ENCODE results near the gene ZC3H14.

Gene ZC3H14

GRCh38 chr14:88552876-88553275, 10.0 kb upstream of the ZC3H14 start:
- no peak for TF ChIP-seq CTCF (conservative IDR thresholded peaks at IDR 0.05; ENCODE audit: control insufficient read depth, insufficient read depth, low read depth, low read length)
- DNase-seq (ENCODE audit: low read depth): no peak
- no peak overlapping the region for H3K4me3 ChIP-seq (ENCODE audit: control insufficient read depth, low read depth, low read length)

GRCh38 chr14:88553886-88554456, 8.9 kb upstream of the ZC3H14 start:
- peak; percentile 19 for DNase-seq (ENCODE audit: low read depth)
- TF ChIP-seq CTCF (conservative IDR thresholded peaks at IDR 0.05; ENCODE audit: control insufficient read depth, insufficient read depth, low read depth, low read length): no peak
- H3K4me3 ChIP-seq (ENCODE audit: control insufficient read depth, low read depth, low read length): peak overlapping the region; percentile 71

- H3K4me3 ChIP-seq (ENCODE audit: control insufficient read depth, low read depth, low read length): peak within 1 kb of the TSS; percentile 71
- DNase-seq (ENCODE audit: low read depth): peak; percentile 56
- TF ChIP-seq CTCF (conservative IDR thresholded peaks at IDR 0.05; ENCODE audit: control insufficient read depth, insufficient read depth, low read depth, low read length): no peak
Measured at GRCh38 chr14:88554457-88555286, 8.2 kb upstream of the ZC3H14 start, which contains the start of gene PTPN21. PTPN21 (minus strand) TSS chr14:88555007; CDS start chr14:88550417, 4,590 bp downstream.

- TF ChIP-seq CTCF (conservative IDR thresholded peaks at IDR 0.05; ENCODE audit: control insufficient read depth, insufficient read depth, low read depth, low read length): no peak
- H3K4me3 ChIP-seq (ENCODE audit: control insufficient read depth, low read depth, low read length): no peak overlapping the region
- no peak for DNase-seq (ENCODE audit: low read depth)
Measured at GRCh38 chr14:88556581-88556980, 6.3 kb upstream of the ZC3H14 start.

GRCh38 chr14:88559852-88560251, 3.0 kb upstream of the ZC3H14 start:
- TF ChIP-seq CTCF (conservative IDR thresholded peaks at IDR 0.05; ENCODE audit: control insufficient read depth, insufficient read depth, low read depth, low read length): peak; percentile 58
- peak; percentile 75 for DNase-seq (ENCODE audit: low read depth)
- no peak overlapping the region for H3K4me3 ChIP-seq (ENCODE audit: control insufficient read depth, low read depth, low read length)

GRCh38 chr14:88562532-88562830, 356 bp upstream of the ZC3H14 start:
- H3K4me3 ChIP-seq (ENCODE audit: control insufficient read depth, low read depth, low read length): peak overlapping the region; percentile 82
- no peak for TF ChIP-seq CTCF (conservative IDR thresholded peaks at IDR 0.05; ENCODE audit: control insufficient read depth, insufficient read depth, low read depth, low read length)
- DNase-seq (ENCODE audit: low read depth): no peak
